ENCODE measurements around the gene ACIN1.

ACIN1 gene

DNA sequence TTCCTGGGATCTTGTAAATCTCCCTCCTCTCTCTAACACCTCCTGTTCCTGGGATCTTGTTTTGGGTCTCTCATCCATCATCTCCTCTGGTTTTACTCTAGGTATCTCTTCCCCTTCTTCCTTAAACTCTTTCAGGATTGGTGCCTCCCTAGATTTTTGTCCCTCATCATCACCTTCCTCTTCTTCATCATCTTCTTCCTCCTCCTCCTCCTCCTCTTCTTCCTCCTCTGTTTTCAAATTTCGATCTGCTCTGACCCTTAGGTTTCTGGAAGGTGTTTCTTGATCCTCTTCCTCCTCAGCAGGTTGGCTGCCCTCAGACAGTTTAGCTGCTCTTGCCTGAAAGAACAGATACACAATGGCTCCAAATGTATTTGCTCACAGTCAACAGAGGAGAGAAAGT lies 14.5 kb downstream of the ACIN1 start:
- no peak for DNase-seq

DNA sequence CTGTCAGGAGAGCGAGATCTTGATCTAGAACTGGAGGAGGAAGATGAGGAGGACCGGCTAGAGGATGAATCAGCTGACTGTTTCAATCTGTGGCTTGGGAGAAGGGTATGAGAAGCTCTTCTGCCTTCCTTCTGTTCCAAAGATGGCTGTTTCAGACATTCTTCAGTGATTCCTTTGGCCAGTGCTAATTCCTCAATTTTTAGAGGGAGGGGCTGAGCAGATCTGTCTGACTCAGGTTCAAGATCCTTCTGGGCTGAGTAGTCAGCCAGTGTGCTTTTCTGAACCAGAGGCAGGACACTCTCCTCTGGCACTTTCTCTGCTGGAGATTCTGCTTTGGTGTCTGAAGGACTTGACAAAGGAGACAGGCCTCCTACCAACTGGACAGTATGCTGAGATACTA lies 15.2 kb downstream of the ACIN1 start:
- no peak for DNase-seq

DNA sequence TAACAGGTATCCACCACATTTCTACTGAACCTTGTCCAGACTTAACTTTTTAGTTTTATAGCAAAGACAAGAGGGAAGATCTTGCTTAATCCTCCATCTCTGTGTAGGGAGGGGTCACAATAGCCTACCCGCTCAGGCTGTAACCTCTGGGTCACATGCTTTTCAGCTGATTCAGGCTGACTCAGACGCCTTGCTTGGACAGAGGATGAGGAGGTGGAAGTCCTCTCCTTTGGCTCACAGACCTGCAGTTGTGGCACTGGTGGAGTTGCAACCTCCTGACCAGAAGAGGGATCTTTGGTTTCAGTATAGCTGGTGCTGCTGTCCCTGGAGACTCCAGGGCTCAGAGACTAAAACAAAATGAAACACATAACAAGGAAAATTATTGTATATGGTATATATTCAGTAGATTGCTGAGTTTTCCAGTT lies 16.2 kb downstream of the ACIN1 start:
- DNase-seq = no peak

DNA sequence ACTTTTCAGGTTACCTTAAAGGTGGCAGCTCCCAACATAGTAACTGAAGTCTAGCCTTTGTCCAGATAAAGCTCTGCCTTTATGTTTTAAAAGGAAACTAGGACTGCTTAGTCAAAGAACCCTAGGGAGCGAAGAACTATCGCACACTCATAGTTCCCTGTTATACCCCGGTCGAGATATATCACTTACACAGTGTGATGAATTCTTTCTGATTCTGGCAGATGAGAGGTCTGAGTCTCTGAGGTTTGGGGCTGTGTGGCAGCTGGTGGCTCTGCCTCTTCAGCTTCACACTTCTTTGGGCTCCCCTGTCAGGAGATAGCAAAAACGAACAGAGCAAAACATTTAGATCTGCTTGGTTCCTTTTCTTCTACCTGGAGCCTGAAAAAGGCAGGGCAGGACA lies 17.0 kb downstream of the ACIN1 start:
- no peak for DNase-seq

DNA sequence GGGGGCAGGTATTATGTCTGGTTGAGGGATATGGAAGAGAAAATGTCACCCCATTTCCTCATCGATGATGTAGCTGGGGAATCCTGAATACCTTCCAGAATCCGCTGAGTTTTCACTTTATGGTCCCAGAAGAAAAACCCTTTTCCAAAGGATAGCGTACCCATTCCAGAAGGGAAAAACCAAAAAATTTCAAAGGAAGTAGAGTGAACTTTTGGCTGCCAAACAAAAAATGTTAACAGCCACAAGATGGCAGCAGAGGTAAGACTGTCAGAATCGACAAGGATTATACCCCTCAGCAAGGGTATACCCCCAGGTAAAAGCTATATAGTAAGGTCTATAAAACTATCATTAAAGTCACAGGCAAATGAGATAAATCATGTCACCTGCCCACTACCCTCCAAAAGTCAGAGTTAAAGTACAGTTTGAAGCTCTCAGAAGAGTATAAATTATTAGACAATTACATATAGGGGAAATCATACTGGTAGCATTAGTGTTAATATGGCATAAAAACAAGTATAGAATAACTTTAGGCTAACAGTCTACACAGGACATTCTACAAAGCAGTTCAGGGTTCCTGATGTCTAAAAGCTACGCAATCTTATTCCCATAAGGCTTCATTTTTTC lies 18.0 kb downstream of the ACIN1 start:
- no peak for DNase-seq

DNA sequence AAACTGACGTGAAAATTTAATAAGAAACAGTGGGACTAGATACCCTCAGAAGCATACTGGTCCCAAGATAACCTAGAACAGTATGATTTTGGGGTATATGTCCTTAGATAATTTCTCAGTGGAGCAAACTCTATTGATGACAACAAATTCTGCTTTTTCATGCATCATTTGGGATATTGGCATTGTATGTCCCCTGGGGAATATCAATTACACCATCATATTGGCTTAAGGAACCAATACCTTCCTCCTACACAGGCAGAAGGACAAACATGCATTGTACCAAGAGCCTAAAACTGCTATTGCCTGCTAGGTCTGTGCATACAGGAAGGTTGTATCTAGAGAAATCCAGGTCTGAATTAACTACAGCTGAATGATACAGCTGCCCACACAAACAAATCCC lies 20.0 kb downstream of the ACIN1 start:
- no peak for DNase-seq

DNA sequence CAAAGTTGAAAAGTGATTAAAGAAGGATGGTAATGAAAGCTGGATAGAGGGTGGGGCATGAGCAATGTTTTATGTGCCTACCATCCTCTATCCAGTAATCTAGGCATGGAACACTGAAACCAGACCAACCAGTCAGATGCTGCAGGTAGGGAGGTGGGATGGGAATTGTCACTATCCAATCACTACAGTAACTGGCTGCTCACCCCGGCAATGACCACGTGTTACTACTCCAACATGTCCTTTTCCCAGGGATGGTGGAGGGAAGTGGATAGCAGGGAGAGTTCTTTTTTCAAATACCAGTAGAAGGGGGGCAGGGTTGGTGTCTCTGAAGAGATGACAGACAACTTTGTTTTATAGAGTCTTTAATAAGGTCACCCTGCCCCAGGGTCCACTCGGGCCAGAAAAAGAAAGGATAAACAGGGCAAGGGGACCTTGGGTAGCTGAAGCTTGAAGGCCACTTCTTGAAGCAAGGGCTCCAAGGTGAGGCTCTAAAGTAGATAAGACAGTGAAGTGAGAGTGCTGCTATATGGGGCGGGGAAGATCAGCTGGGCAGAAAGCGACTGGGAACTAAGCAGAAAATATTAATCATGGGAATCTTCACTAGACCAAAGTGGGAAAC lies 22.9 kb downstream of the ACIN1 start:
- DNase-seq = no peak

DNA sequence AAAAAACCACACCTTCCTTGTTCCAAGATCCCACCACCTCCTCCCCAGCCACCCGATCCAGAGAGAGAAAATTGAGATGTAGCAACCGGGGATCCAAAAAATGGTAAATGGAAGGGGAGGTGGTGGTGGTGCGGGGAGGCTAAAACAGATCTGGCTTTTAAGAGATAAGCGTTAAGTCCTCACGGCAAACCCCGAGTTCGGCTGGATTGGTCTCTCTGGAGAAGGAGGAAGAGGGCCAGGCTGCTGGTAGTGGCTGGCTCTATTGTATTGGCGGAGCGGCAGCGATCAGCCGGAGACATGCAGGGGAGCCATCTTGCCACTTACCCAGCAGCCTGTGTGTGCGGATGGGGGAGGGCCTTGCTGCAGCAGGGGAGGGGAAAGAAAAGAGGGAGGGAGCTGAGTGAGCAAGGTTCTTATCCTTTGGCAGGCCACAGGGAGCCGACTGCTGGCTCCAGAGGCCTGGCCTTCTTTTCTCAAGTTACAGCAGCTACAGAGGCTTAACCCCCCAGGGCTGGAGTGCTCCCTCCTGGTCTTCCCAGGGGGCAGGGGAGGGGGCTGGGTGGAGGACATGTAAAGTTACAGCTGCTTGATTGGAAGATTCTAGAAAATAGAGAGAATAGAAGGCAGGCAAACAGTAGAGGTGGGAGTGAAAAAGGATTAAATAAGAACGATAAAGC lies 23.6 kb downstream of the ACIN1 start:
- DNase-seq = no peak

DNA sequence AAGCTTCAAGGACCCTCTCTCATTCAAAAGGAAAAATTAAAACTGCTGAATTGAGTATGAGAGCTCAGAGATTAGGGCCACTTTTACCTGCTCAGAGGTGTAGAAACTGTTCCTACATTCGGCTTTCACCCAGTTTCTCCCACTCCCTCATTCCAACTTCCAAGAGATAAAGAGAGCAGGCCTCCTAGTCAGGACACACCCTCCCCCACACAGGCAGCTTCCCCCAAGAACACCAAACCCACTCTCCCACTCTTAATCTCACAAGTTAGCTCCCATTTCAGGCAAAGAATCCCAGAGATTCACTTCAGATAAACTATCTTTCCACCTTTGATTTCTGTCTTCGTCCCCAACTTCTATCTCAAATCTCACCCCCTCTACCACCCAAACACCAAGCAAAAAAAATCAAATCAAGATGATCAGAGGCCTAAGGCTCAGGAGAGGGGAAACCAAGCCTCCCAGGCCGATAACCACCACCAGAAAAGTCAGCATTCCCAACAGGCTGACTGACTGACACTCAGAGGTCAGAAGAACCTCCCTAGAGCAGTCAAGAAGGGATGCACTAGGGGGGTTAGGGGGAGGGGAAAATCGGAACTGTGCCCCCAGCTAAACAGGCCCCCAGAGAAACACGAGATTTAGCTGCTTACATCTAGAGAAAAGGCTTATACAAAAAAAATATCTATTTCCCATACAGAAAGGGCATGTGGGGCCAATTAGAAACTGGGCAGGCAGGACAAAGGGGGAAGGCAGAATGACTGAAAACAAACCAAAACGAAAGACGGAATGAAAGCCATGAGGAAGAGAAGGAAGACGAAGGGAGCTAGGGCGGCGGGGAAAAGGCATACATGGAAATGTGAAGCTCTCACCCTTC lies 24.4 kb downstream of the ACIN1 start:
- DNase-seq = no peak

DNA sequence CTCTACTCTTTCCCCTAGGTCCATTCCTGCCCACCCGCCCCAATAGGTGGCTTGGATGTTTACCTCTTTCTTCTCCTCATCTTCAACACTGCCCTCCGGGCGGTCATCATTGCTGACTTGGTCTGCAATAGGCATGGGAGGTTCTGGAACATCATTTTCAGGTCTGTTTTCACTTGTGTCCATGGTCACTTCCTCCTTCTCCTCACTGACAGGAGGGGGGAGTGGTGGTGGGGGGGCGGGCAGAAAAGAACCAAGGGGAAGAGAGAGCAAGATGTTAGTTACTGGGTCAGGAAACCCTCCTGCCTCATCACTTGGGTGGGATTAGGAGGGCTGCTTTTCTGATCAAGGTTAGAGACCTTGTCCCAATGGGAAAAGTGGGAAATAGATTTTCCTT lies 25.5 kb downstream of the ACIN1 start:
- DNase-seq = no peak

DNA sequence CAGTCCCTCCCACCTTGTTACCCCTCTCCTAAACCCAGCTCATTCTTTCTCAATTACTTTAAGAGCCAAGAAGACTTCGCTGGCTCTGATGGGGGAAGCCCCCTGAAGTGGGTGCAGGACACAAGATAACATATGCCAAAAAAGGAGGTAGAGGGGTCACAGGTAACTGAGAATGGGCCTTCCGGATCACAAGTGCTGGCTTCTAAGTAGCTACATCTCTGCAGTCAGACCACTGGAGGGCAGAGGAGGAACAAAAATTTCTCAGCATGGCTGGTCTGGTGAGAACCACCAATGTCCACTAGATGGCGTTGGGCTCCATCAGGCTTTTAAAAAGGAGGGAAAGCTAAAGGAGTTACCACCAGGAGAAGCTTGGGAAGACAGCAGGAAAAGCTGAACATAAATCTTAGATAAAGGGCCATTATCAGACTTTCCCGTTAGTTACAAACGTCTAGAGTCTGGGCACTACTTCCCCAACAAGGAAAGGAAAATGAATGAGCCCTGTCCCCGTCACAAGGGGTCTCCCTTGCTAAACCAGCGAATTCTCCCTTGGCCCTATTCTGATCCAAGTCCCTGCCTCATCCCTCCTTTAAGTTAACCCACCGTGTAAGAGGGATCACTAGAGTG lies 26.0 kb downstream of the ACIN1 start:
- DNase-seq = no peak

DNA sequence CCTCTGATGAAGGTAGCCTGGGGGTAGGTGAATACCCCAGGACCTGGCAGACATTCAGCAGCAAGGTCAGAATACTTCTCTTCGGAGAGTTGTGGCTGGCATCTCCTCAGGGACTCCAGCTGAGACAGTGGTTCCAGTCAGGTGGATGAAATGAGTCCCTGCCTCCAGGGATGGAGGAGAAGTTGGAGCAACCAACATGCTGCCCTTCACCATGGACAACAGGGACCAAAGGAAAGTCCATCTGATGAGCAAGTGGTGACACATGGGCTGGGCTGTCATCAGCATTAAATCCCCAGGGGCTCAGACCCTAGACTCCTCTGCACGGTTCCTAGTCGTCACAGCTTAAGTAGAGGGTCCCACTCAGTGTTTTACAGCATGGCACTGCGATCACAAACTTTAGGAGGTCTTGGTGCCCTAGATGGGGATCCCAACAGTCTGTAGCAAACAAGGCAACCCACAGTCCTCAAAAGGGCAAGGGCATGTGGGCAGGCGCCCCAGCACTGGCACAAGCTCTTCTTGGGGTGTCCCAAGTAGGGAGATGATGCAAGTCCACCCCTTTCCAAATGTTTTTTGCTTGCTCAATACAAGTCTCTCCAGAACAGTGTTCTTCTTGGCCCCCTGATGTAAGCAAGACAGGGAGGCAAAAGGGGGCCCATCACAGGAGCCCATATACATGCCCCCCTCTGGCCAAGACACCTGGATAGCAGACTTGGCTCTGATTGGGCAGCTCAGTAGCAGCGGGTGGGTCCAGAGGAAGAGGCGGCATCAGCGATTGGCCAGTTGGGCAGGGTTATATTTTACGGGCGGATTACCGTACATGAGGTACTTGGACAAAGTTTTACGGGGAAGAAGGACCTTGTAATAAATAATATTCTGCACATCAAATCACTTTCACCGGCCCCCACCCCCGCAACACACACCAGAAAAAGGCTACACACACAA lies 26.8 kb downstream of the ACIN1 start:
- DNase-seq = no peak

DNA sequence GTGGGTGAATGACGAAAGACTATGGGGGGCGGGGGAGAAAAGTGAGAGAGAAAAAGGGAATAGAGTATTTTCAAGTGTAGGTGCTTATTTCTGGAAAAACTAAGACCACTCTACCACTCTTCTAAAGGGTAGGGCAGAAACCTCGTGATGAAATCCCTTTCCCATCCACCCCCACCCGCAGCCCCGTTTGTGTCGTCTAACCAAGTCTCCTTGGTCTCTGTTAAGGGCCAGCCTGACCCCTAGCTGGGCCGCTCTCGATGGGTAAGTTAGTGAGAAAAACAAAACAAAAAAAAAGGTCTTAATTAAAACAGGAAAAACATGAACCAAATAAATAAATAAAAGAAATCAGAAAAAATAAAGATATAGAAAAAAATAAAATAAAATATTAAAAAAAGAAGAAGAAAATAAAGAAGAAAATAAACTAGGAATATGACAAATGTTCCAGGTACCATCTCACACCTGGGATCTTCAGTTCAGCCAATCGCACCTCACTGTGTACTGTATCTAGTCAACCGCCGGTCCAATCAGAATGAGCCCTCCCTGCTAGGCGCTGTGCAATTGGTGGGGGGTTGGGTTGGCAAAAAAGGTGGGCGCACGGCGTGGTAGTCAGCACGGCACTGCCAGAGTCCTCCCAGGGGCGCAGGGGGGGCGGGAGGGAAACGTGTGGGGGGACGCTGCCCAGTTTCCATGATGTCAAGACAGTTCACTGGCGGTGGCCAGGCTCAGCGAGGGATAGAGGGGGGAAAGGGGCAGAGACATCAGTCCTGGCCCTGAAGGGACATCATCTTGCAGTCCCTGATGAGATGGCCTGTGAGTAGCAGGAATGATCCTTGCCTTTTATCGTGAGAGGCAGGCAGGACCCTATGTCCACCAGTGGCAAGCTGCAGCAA lies 27.8 kb downstream of the ACIN1 start:
- no peak for DNase-seq

DNA sequence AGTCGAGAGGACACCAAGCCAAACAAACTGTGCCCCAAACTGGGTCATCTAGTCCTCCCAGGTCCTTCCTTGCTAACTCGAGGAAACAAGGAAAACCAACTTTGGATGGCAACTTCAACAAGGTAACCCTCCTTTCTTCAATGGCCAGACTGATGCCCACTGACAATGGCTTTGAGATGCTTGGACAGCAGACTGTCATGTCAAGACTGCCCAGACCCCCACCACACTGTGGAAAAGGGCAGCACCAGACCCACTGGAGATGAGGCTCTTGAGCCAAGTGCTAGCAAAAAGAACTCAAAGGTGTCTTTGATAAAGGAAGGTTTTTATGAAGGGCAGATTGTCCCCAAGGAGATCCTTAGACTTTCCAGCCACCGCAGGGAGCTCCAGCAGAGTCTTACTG lies 28.6 kb downstream of the ACIN1 start:
- DNase-seq = no peak

DNA sequence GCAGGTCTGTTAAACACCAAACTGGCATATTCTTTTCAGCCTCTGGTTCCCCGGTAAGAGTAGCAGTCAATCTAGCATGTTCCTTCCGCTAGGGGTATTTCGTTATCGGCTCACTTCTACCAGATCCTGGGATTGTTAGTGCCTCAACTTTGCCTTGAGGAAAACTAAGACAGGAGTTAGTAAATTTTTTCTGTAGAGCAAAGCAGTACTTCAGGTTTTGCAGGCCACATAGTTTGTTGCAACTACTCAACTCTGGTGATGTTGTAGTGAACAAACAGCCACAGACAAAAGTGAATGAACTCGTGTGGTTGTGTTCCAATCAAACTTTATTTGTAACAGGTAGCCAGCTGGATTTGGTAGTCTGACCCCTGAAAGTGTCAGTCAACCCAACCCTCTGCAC lies 31.3 kb downstream of the ACIN1 start:
- no peak for DNase-seq

DNA sequence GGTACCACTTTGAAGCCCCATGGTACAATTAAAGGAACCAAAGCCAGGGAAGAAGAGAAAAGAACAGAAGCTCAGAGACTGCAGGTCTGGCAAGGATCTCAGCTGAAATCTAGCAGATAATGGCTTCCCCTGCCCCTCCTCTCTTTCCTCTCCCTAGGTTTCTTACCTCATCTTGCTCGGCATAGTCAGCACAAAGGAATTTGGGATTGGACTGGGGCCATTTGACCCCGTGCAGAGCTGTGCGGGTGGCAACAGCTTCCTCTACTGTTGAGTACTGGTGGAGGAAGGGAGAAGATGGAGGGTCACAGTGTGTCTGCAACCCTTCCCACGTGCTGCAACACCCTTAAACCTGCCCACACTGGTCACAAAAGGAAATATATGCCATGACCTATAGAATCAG lies 32.9 kb downstream of the ACIN1 start:
- no peak for DNase-seq

DNA sequence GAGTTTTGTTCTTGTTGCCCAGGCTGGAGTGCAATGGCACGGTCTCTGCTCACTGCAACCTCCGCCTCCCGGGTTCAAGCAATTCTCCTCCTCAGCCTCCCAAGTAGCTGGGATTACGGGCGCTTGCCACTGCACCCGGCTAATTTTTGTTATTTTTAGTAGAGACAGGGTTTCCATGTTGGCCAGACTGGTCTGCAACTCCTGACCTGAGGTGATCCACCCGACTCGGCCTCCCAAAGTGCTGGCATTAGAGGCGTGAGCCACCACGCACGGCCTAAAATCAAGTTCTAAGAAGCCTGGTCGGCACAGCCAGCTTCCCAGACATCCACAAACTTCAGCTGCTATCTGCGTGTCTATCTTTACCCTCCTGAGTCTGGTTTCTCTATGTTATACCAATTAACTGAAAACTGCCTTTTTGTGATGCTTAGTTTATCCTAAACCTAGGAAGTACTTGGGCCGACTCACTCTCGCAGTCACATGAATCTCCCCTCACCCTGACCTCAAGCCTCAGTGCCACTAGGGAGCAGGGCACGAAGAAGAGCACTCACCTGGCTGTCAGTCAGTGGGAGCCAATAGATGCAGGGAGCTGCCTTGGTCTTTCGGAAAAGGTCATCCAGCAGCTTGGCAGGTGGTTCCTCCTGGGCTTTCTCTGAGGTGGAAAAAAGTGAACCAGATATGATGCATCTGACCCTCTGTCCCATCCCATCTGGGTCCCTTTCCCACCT lies 34.2 kb downstream of the ACIN1 start:
- DNase-seq = no peak

DNA sequence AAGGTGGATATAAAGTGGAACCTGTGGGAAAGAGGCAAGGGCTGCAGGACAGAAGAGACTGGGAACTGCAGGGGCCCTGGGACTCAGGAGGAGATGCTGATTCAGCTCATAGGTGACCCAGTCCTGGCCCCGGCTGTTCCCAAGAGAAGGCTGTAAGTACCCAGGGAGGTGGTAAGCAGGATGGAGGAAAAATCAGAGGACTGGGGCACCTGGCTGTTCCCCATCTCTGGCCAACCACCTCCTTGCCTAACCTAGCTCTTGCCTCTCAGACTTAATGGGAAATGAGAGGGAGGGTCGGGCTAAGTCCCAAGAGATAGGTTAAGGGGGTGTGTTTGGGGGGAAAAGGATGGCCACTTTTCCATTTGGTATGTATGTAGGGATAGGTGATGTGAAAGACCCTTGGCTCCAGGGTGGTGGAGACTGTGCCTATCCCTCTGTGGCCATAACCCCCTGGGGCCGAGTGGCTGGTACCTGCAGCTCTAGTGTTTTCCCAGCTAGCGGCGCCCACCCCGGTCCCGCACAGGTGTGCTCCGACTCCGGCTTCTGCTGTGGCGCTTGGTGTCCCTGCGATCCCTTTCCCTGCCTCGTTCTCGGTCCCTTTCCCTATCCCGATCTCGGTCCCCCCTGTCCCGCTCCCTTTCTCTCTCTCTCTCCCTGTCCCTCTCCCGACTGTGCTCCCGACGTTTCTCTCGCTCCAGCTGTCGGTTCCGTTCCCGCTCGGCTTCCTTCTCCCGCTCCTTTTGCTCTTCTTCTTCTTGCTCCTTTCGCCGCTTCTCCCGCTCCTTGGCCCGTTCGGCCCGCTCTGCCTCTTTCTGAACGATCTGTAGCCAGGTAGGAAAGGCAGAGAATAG lies 36.1 kb downstream of the ACIN1 start:
- DNase-seq = no peak
